ENCODE measurements around the gene MIAT.

- TF ChIP-seq CTCF (IDR thresholded peaks at IDR 0.05): no peak
- TF ChIP-seq CHD4 (IDR thresholded peaks at IDR 0.05; ENCODE audit: borderline replicate concordance): no peak
- no peak for TF ChIP-seq RAD21 (conservative IDR thresholded peaks at IDR 0.05 in 1 of 2, IDR thresholded peaks at IDR 0.05 in 1 of 2)
- TF ChIP-seq MAZ (IDR thresholded peaks at IDR 0.05; ENCODE audit: borderline replicate concordance, low read depth, low read length): no peak
- TF ChIP-seq POLR2A (IDR thresholded peaks at IDR 0.05; ENCODE audit: low read length): no peak
- no peak for TF ChIP-seq CEBPB (IDR thresholded peaks at IDR 0.05)
- TF ChIP-seq RCOR1 (IDR thresholded peaks at IDR 0.05; ENCODE audit: low read depth, low read length): no peak
- TF ChIP-seq REST (IDR thresholded peaks at IDR 0.05): no peak
- no peak for TF ChIP-seq RFX5 (IDR thresholded peaks at IDR 0.05)
- no peak for TF ChIP-seq MYC (IDR thresholded peaks at IDR 0.05; ENCODE audit: borderline replicate concordance, low read length)
- no peak for TF ChIP-seq EP300 (IDR thresholded peaks at IDR 0.05)
- no peak for TF ChIP-seq MAX (IDR thresholded peaks at IDR 0.05)
- TF ChIP-seq HOXA7 (CRISPR knock-in tag; IDR thresholded peaks at IDR 0.05): no peak
- no peak for TF ChIP-seq TP53 (CRISPR knock-in tag; IDR thresholded peaks at IDR 0.05)
These were observed 35.7 kb upstream of the MIAT start, which contains the start of gene CRYBA4 for GRCh38 chr22:26621663-26622062.

Measured in A549 (cell line).